GM21528 (cell line): Measurements from ENCODE around the gene ZNF319.
"Not testable (repeated sequence)": the region's sequence is repeated elsewhere in the genome, so short reads cannot be mapped to it uniquely, and the experiment has no call there.

Source experiments
- ATAC-seq: cut with Tn5 transposase; IDR thresholded peaks from one replicate; pipeline ENCODE4 v1.9.1; 2021; ENCODE audit warnings: mild to moderate bottlenecking, moderate library complexity; ENCODE audit not compliant: unreplicated experiment, low FRiP score

The ZNF319 gene

GRCh38 chr16:58022601-58023371, 22.3 kb upstream of the ZNF319 start:
- ATAC-seq, result no peak

GRCh38 chr16:58021661-58022551, 21.4 kb upstream of the ZNF319 start:
- ATAC-seq, result no peak

GRCh38 chr16:58020628-58021521, 20.4 kb upstream of the ZNF319 start:
- ATAC-seq, result no peak

GRCh38 chr16:58019866-58020538, 19.5 kb upstream of the ZNF319 start:
- no peak for ATAC-seq

GRCh38 chr16:58018803-58019202, 18.3 kb upstream of the ZNF319 start:
- no peak for ATAC-seq

GRCh38 chr16:58016840-58017446, 16.5 kb upstream of the ZNF319 start:
- no peak for ATAC-seq

GRCh38 chr16:58013201-58013956, 12.9 kb upstream of the ZNF319 start:
- ATAC-seq, result no peak

GRCh38 chr16:58012481-58012880, 12.0 kb upstream of the ZNF319 start:
- ATAC-seq, result no peak

- no peak for ATAC-seq
Observed at GRCh38 chr16:58011652-58012051, 11.2 kb upstream of the ZNF319 start.

- ATAC-seq, result no peak
Observed at GRCh38 chr16:58010886-58011285, 10.4 kb upstream of the ZNF319 start.

GRCh38 chr16:58009856-58010416, 9.5 kb upstream of the ZNF319 start:
- no peak for ATAC-seq

GRCh38 chr16:58004736-58005135, 4.3 kb upstream of the ZNF319 start:
- ATAC-seq, result not testable (repeated sequence)

- no peak for ATAC-seq
Observed at GRCh38 chr16:58002936-58003335, 2.5 kb upstream of the ZNF319 start.

- no peak for ATAC-seq
Observed at GRCh38 chr16:58002416-58002800, 1.9 kb upstream of the ZNF319 start.

GRCh38 chr16:58001781-58002415, 1.4 kb upstream of the ZNF319 start:
- no peak for ATAC-seq

- ATAC-seq, result peak; percentile 79
Observed at GRCh38 chr16:58000706-58001676, 519 bp upstream of the ZNF319 start, which contains the start of gene USB1. TSS of gene USB1 (plus strand) at chr16:58001407. CDS start at chr16:58001484, 77 bp downstream.
